Amniotic stem cell (primary cell): Measurements from ENCODE around the gene OR2B2.

ENCODE experiments used
- DNase-seq: peaks from one replicate; lab custom pipeline; 2025; lab: John Stamatoyannopoulos, UW

The OR2B2 gene

GRCh38 chr6:27893836-27894807 is 18.1 kb downstream of the OR2B2 start:
- DNase-seq: peak; percentile 87

- peak; percentile 81 for DNase-seq
These were observed 18.9 kb downstream of the OR2B2 start for GRCh38 chr6:27893059-27893835.

DNA sequence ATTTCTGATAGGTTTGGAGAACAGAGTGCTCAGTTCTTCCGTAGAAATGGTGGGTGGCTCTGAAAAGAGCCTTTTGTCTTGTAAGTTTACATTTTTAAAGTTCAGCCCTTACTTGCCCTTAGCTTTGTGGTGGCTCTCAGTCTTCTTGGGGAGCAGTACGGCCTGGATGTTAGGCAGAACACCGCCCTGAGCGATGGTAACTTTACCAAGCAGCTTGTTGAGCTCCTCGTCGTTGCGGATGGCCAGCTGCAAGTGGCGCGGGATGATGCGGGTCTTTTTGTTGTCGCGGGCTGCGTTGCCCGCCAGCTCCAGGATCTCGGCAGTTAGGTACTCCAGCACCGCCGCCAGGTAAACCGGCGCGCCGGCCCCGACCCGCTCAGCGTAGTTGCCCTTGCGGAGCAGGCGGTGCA is 19.5 kb downstream of the OR2B2 start:
- DNase-seq: no peak

DNA sequence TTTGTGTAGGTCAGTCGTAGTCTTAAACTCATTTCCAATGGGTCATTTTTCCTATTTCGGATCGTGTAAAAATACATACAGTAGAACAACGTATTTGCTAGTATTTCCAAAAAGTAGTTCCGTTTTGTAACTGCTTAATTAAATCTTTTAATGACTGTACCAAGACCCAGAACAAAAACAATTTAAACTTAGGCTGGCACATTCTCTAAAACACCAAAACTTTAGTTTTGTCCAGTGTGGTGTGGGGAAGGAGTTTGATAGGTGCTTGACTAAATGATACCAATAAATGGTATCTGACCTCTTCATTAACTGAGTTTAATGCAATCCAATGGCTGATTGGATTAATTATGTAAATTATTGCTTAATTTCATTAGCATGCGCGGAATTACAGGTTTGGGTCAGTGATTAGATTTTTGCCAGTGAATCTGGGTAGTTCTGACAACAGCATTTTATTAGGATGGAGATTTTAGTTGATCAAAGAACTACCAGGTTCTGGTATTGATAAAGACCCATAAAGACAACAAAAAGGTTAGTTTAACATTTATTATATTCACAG is 20.8 kb downstream of the OR2B2 start:
- no peak for DNase-seq

- peak; percentile 70 for DNase-seq
These were observed 21.5 kb downstream of the OR2B2 start for GRCh38 chr6:27890445-27891319.

GRCh38 chr6:27889628-27890444 is 22.4 kb downstream of the OR2B2 start:
- no peak for DNase-seq

DNA sequence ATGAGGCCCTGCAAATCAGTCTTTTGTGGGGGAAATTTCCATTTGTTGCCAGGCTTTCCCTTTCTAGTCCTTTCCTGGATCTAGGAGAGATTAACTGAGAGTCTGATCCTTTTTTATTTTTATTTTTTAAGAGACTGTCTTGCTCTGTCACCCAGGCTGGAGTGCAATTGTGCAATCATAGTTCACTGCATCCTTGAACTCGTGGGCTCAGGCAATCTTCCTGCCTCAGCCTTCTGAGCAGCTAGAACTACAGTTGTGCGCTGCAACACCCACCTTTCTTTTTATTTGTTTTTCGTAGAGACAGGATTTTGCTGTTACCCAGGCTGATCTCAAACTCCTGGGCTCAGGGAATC is 22.9 kb downstream of the OR2B2 start:
- DNase-seq: no peak

GRCh38 chr6:27888566-27888965 is 23.6 kb downstream of the OR2B2 start:
- DNase-seq: no peak

GRCh38 chr6:27886073-27886472 is 26.1 kb downstream of the OR2B2 start:
- no peak for DNase-seq

DNA sequence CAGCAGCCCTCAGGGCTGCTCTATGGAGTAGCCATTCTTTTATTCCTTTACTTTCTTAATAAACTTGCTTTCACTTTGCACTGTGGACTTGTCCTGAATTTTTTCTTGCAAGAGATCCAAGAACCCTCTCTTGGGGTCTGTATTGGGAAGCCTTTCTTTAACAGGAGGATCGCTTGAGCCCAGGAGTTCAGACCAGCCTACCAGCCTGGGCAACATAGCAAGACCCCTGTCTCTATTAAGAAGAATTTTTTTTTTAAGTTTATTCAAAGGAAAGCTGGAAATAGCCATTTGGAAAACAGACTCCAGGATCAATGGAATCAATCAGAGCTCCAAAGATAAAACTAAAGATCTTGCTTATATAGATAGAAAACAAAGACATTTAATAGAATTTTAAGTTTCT is 29.1 kb downstream of the OR2B2 start:
- DNase-seq: no peak

DNA sequence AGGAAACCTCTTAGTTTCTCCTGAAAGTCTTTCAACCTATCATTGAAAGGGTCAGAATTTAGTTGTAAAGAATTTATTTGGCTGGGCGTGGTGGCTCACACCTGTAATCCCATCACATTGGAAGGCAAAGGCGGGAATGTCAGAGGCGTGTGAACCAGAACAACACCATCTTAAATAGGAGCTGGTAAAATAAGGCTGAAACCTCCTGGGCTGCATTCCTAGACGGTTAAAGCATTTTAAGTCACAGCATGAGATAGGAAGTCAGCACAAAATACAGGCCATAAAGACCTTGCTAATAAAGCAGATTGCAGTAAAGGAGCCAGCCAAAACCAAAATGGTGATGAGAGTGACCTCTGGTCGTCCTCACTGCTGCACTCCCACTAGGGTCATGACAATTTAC is 29.6 kb downstream of the OR2B2 start:
- DNase-seq: no peak

DNA sequence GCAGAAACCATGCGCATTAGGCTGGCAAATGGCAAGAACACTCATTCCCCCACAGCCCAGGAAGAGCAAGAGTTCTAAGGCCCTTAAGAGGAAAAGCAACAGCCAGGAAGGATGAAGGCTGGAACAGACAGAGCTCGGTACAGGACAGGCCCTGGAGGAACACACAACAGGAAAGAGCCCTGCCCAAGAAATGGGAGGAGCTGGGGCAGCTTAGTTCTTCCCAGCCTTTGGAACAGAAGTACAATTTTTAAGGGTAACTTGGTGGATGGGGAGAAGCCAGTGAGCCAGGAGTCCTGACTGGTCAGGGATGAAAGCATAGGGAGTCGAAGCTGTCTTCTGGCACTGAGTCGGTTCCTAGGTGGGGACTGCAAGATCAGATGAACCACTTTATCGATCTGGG is 32.4 kb downstream of the OR2B2 start:
- DNase-seq: no peak

DNA sequence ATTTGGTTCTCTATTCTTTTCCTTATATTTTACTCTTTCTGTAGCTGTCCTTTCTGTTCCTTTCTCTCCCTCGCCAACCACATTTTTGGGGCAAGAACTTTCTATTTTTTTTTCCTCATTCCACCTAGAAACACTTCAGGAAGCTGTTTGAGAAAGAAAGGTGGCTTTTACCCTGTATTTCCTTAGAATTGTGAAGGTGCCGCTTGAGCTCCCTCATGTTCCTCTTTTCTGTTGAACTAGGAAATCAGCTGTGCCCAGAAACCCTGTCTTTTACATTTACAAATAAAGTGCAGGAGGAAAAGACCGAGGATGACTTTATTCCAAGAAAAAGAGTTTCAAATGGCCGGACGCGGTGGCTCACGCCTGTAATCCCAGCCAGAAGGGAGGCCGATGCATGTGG is 38.2 kb downstream of the OR2B2 start:
- DNase-seq: no peak

DNA sequence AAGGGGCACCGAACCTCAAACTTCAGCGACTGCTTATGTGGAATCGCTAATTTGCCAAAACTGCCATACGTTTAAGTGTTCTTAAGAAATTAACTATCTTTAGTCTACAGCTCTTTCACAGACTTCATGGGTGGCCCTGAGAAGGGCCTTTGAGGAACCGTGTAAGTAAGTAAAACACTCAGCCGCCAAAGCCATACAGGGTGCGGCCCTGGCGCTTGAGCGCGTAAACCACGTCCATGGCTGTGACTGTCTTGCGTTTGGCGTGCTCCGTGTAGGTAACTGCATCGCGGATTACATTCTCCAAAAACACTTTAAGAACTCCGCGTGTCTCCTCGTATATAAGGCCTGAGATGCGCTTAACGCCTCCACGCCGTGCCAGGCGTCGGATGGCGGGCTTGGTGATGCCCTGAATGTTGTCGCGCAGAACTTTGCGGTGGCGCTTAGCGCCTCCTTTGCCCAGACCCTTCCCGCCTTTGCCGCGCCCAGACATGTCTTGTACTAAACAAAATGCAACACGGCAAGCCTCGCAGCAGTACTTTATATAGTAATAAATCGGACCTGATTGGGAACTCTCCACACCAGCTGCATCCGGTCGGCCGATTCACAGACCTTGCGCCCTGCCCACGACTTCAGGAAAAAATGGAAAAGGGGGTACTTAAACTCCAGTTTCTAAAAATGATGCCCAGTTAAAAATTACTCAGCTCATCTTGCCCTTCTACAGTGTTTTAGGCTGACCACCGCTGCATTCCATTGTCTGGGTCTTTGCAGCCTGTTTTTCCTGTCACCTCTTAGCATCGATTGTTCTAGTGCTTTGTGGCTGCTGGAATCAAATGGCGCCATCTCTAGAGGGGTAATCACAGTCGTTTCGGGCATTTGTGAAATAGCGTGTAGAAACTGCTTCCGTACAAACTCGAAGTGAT is 38.9 kb downstream of the OR2B2 start:
- peak; percentile 35 for DNase-seq

DNA sequence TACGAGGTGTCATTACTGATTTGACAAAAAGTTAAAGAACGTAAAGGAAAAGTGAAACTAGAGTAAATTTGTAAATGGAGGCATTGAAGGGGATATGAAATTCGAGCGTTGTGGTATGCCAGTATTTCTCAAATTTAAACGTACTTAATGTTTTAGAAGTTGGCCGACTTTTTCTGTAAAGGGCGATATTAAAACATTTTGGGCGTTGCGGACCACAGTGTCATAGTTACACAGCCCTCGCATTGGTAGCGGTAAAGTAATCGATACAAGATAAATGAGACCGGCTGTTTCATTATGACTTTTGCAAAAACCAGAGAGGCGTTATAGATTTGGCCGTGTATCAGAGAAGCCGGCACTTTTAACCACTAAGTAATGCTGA is 39.6 kb downstream of the OR2B2 start:
- DNase-seq: no peak

- peak; percentile 87 for DNase-seq
These were observed 40.1 kb downstream of the OR2B2 start for GRCh38 chr6:27871924-27872638.

GRCh38 chr6:27870291-27870870 is 41.8 kb downstream of the OR2B2 start:
- no peak for DNase-seq

- DNase-seq: no peak
These were observed 43.9 kb downstream of the OR2B2 start for GRCh38 chr6:27868311-27868710.

- no peak for DNase-seq
These were observed 44.3 kb downstream of the OR2B2 start for GRCh38 chr6:27867945-27868300.
